SJSA1 (cell line): ENCODE results near the gene TGFBR3. TPM values are rescaled to one million over a fixed set of nuclear protein-coding genes. Genes with fewer than 3 reads are reported as not detected.

Experiments used
- DNase-seq, 2 experiments: peaks; one replicate each; pipeline ENCODE4 v3.0.0-alpha.2; 2015 to 2020; ENCODE audit warnings: low spot score in 2 of 2, low read depth in 1 of 2
- H3K27ac ChIP-seq: fragments of 250-450 bp; sonication (Bioruptor Pico); 2 replicates; pipeline ENCODE4 v1.5.1; 2020; ENCODE audit warnings: mild to moderate bottlenecking, moderate library complexity
- H3K27me3 ChIP-seq: fragments of 250-450 bp; sonication (Bioruptor Pico); replicated peaks from 2 replicates; pipeline ENCODE4 v1.5.1; 2020; ENCODE audit warnings: mild to moderate bottlenecking, moderate library complexity
- H3K36me3 ChIP-seq: fragments of 250-450 bp; sonication (Bioruptor Pico); 2 replicates; pipeline ENCODE4 v1.5.1; 2020; ENCODE audit warnings: mild to moderate bottlenecking
- H3K4me1 ChIP-seq: fragments of 250-450 bp; sonication (Bioruptor Pico); replicated peaks from 2 replicates; pipeline ENCODE4 v1.6.1; 2021; ENCODE audit warnings: mild to moderate bottlenecking
- H3K4me3 ChIP-seq: fragments of 250-450 bp; sonication (Bioruptor Pico); 2 replicates; pipeline ENCODE4 v1.5.1; 2020; ENCODE audit warnings: mild to moderate bottlenecking
- H3K9me3 ChIP-seq: fragments of 250-450 bp; sonication (Bioruptor Pico); replicated peaks from 2 replicates; pipeline ENCODE4 v1.5.1; 2020; ENCODE audit warnings: mild to moderate bottlenecking
- total RNA-seq: library from RNA; depleted of rRNA; stranded (reverse); fragments of >200 nt; shearing (Covaris generic); gene quantifications from 2 replicates; pipeline ENCODE4 v1.2.3, GENCODE V29; 2014

The TGFBR3 gene
- total RNA-seq, 1 experiment from 2014 or later: 8.8 TPM

GRCh38 chr1:91833946-91834345 is 52.0 kb downstream of the TGFBR3 start:
- Histone ChIP-seq H3K4me3 (no peak overlapping the region), H3K27ac (no peak overlapping the region), H3K9me3 (0 out of 2 replicates have a peak, but pooled peaks cover 2% of the 10 kb centered on the region), H3K27me3 (no peaks in the 10 kb centered on the region), H3K4me1 (peaks cover 19% of the 10 kb centered on the region), H3K36me3 (no peaks in the 10 kb centered on the region)
- no peak for DNase-seq

GRCh38 chr1:91831132-91831930 is 54.6 kb downstream of the TGFBR3 start:
- H3K36me3 ChIP-seq: no peaks in the 10 kb centered on the region
- no peaks in the 10 kb centered on the region for H3K27me3 ChIP-seq
- H3K4me3 ChIP-seq: no peak overlapping the region
- peak overlapping the region; percentile 61 for H3K27ac ChIP-seq
- no peak for DNase-seq
- 0 out of 2 replicates have a peak, but pooled peaks cover 2% of the 10 kb centered on the region for H3K9me3 ChIP-seq
- H3K4me1 ChIP-seq: peaks cover 19% of the 10 kb centered on the region

- H3K36me3 ChIP-seq: no peaks in the 10 kb centered on the region
- H3K27ac ChIP-seq: peak overlapping the region; percentile 61
- H3K4me3 ChIP-seq: no peak overlapping the region
- H3K27me3 ChIP-seq: no peaks in the 10 kb centered on the region
- H3K9me3 ChIP-seq: 0 out of 2 replicates have a peak, but pooled peaks cover 2% of the 10 kb centered on the region
- H3K4me1 ChIP-seq: peaks cover 19% of the 10 kb centered on the region
- DNase-seq: peak; percentile 79 to 85
Measured at GRCh38 chr1:91830242-91831131, 55.5 kb downstream of the TGFBR3 start.

- Histone ChIP-seq H3K4me1 (peaks cover 19% of the 10 kb centered on the region), H3K27ac (peak overlapping the region; percentile 27; the same call in 1 of the 2 replicates), H3K9me3 (0 out of 2 replicates have a peak, but pooled peaks cover 2% of the 10 kb centered on the region), H3K36me3 (no peaks in the 10 kb centered on the region), H3K27me3 (no peaks in the 10 kb centered on the region), H3K4me3 (no peak overlapping the region)
- no peak for DNase-seq
Measured at GRCh38 chr1:91829293-91830153, 56.4 kb downstream of the TGFBR3 start.

- Histone ChIP-seq H3K27me3 (no peaks in the 10 kb centered on the region), H3K4me3 (no peak overlapping the region), H3K4me1 (peaks cover 19% of the 10 kb centered on the region), H3K27ac (no peak overlapping the region), H3K9me3 (0 out of 2 replicates have a peak, but pooled peaks cover 2% of the 10 kb centered on the region), H3K36me3 (no peaks in the 10 kb centered on the region)
- no peak for DNase-seq
Measured at GRCh38 chr1:91828583-91829281, 57.2 kb downstream of the TGFBR3 start.

GRCh38 chr1:91827459-91828321 is 58.3 kb downstream of the TGFBR3 start:
- no peaks in the 10 kb centered on the region for H3K36me3 ChIP-seq
- no peaks in the 10 kb centered on the region for H3K27me3 ChIP-seq
- no peak overlapping the region for H3K4me3 ChIP-seq
- H3K27ac ChIP-seq: no peak overlapping the region
- H3K4me1 ChIP-seq: peaks cover 19% of the 10 kb centered on the region
- H3K9me3 ChIP-seq: 0 out of 2 replicates have a peak, but pooled peaks cover 2% of the 10 kb centered on the region
- no peak for DNase-seq

- Histone ChIP-seq H3K27ac (no peak overlapping the region), H3K9me3 (0 out of 2 replicates have a peak, but pooled peaks cover 2% of the 10 kb centered on the region), H3K27me3 (no peaks in the 10 kb centered on the region), H3K4me3 (no peak overlapping the region), H3K4me1 (peaks cover 19% of the 10 kb centered on the region), H3K36me3 (no peaks in the 10 kb centered on the region)
- no peak for DNase-seq
Measured at GRCh38 chr1:91827087-91827458, 58.9 kb downstream of the TGFBR3 start.

- Histone ChIP-seq H3K27me3 (no peaks in the 10 kb centered on the region), H3K9me3 (0 out of 2 replicates have a peak, but pooled peaks cover 2% of the 10 kb centered on the region), H3K4me1 (peaks cover 19% of the 10 kb centered on the region), H3K4me3 (no peak overlapping the region), H3K36me3 (no peaks in the 10 kb centered on the region), H3K27ac (no peak overlapping the region)
- DNase-seq: no peak
Measured at GRCh38 chr1:91826649-91827048, 59.3 kb downstream of the TGFBR3 start.

- Histone ChIP-seq H3K4me3 (no peak overlapping the region), H3K36me3 (no peaks in the 10 kb centered on the region), H3K27me3 (no peaks in the 10 kb centered on the region), H3K27ac (no peak overlapping the region), H3K4me1 (peaks cover 16% of the 10 kb centered on the region), H3K9me3 (0 out of 2 replicates have a peak, but pooled peaks cover under 1% of the 10 kb centered on the region)
- DNase-seq: no peak
Measured at GRCh38 chr1:91826248-91826647, 59.7 kb downstream of the TGFBR3 start.

GRCh38 chr1:91821126-91821868 is 64.7 kb downstream of the TGFBR3 start:
- Histone ChIP-seq H3K4me1 (peaks cover 5% of the 10 kb centered on the region), H3K27me3 (no peaks in the 10 kb centered on the region), H3K4me3 (no peak overlapping the region), H3K9me3 (no peaks in the 10 kb centered on the region), H3K36me3 (no peaks in the 10 kb centered on the region), H3K27ac (no peak overlapping the region)
- DNase-seq: no peak

GRCh38 chr1:91819038-91819788 is 66.7 kb downstream of the TGFBR3 start:
- no peaks in the 10 kb centered on the region for H3K36me3 ChIP-seq
- no peak for DNase-seq
- H3K4me1 ChIP-seq: peaks cover 5% of the 10 kb centered on the region

More at GRCh38 chr1:91819038-91819788, 66.7 kb downstream of the TGFBR3 start:
- Histone ChIP-seq H3K9me3 (no peaks in the 10 kb centered on the region), H3K27ac (no peak overlapping the region), H3K27me3 (no peaks in the 10 kb centered on the region), H3K4me3 (no peak overlapping the region)
